ENCODE results near the gene PADI1. TPM values are rescaled to one million over a fixed set of nuclear protein-coding genes. Genes with fewer than 3 reads are reported as not detected.

Gene PADI1
- total RNA-seq, 4 donors from 2014 or later = 0.27 to 2.5 (median 2.3) TPM; not detected in 1

DNA sequence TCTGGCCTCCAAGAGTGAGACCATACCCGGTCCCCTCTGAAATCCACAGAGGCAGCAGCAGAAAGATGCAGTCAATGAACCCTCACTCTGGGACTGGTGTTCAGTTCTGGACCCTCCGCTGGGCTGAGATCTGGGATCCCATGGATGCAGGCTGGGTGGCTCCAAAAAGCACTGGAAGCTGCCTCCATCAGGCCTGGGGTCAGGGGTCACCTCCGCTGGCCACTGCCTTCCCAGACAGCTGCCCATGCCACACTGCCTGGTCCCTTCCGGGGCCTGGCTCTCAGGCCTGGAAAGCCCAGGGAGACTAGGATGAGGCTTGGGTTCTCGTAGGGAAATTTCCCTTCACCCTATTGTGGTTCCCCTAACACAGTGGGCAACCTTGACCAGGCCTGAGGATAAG lies 81.7 kb downstream of the PADI1 start:
- Histone ChIP-seq H3K4me1 (peaks cover 0 to 4% (median 0%) of the 10 kb centered on the region in 3 donors), H3K36me3 (no peaks in the 10 kb centered on the region), H3K4me3 (no peak overlapping the region), H3K9me3 (no peaks in the 10 kb centered on the region), H3K27ac (no peak overlapping the region), H3K27me3 (peaks cover 86% of the 10 kb centered on the region)
- TF ChIP-seq CTCF (IDR thresholded peaks at IDR 0.05) = no peak
- TF ChIP-seq POLR2A (IDR thresholded peaks at IDR 0.05) = no peak
- TF ChIP-seq EP300 (IDR thresholded peaks at IDR 0.05) = no peak
- TF ChIP-seq POLR2AphosphoS5 (IDR thresholded peaks at IDR 0.05) = no peak
- WGBS, 2 donors (ENCODE audit: low coverage in 1 of 2) = 80% methylated on average over 1 of the region's 5 CpGs
- ATAC-seq = no peak

GRCh38 chr1:17287130-17287776 lies 82.3 kb downstream of the PADI1 start:
- Histone ChIP-seq H3K36me3 (no peaks in the 10 kb centered on the region), H3K27me3 (peaks cover 86% of the 10 kb centered on the region), H3K9me3 (no peaks in the 10 kb centered on the region), H3K4me1 (peaks cover 0 to 4% (median 0%) of the 10 kb centered on the region in 3 donors), H3K27ac (no peak overlapping the region), H3K4me3 (no peak overlapping the region)
- ATAC-seq = no peak
- TF ChIP-seq EP300 (IDR thresholded peaks at IDR 0.05) = no peak
- 67 to 95% methylated on average over 1 to 3 of the region's 5 CpGs for WGBS, 2 donors (ENCODE audit: low coverage in 1 of 2)

GRCh38 chr1:17289721-17290120 lies 84.8 kb downstream of the PADI1 start:
- Histone ChIP-seq H3K4me1 (peaks cover 0 to 4% (median 0%) of the 10 kb centered on the region in 3 donors), H3K36me3 (no peaks in the 10 kb centered on the region), H3K27ac (no peak overlapping the region), H3K9me3 (no peaks in the 10 kb centered on the region), H3K27me3 (peaks cover 79% of the 10 kb centered on the region), H3K4me3 (no peak overlapping the region)
- no peak for ATAC-seq
- no peak for TF ChIP-seq EP300 (IDR thresholded peaks at IDR 0.05)
- 20 to 21% methylated on average over 2 of the region's 2 CpGs for WGBS, 2 donors (ENCODE audit: low coverage in 1 of 2)

GRCh38 chr1:17290553-17290952 lies 85.6 kb downstream of the PADI1 start:
- ATAC-seq = no peak
- Histone ChIP-seq H3K9me3 (peaks cover 0 to 4% (median 0%) of the 10 kb centered on the region in 3 donors), H3K27me3 (peaks cover 77% of the 10 kb centered on the region), H3K27ac (no peak overlapping the region), H3K36me3 (no peaks in the 10 kb centered on the region), H3K4me1 (peaks cover 0 to 4% (median 0%) of the 10 kb centered on the region in 3 donors), H3K4me3 (no peak overlapping the region)
- 79 to 89% methylated on average over 3 of the region's 3 CpGs for WGBS, 2 donors (ENCODE audit: low coverage in 1 of 2)
- no peak for TF ChIP-seq POLR2A (IDR thresholded peaks at IDR 0.05)
- TF ChIP-seq CTCF (IDR thresholded peaks at IDR 0.05) = no peak
- TF ChIP-seq EP300 (IDR thresholded peaks at IDR 0.05) = no peak
- no peak for TF ChIP-seq POLR2AphosphoS5 (IDR thresholded peaks at IDR 0.05)

GRCh38 chr1:17292299-17293160 lies 87.6 kb downstream of the PADI1 start:
- H3K9me3 ChIP-seq = peaks cover 0 to 16% (median 0%) of the 10 kb centered on the region in 3 donors
- TF ChIP-seq POLR2AphosphoS5 (IDR thresholded peaks at IDR 0.05) = no peak
- no peak for ATAC-seq
- WGBS, 2 donors (ENCODE audit: low coverage in 1 of 2) = 55 to 61% methylated on average over 6 to 7 of the region's 7 CpGs
- H3K27me3 ChIP-seq = peaks cover 71% of the 10 kb centered on the region
- no peak overlapping the region for H3K27ac ChIP-seq
- H3K4me1 ChIP-seq = peaks cover 0 to 4% (median 0%) of the 10 kb centered on the region in 3 donors
- H3K36me3 ChIP-seq = no peaks in the 10 kb centered on the region
- H3K4me3 ChIP-seq = no peak overlapping the region

DNA sequence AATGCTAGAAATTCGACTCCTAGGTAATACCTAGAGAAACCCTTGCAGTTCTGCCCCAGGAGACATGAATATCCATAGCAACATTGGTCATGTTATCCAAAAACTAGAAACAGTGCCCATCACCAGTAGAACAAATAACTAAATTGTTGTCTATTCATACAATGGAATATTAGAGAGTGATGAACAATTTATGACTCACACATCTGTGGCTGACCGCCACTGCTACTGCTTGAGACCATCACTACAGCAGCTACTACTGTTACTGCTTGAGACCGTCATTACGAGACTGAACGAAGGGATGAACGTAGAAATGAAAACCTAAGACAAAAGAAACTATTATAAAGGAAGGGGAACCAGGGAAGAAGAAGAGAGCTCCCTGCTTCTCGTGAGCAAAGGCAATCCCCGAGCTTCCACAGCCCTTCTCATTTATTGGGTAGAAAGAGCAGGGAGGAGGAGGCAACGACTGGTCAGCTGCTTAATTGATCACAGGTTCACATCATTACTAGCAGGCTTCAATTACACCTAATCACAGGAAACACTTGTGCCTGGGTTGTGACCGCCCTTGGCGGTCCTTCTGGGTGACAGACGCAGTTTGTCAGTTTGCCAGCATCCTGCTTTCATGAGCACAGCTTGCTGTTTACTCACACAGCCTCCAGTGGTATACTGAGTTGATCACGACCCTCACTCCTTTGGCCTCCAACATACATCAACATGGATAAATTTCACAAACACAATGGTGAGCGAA lies 88.9 kb downstream of the PADI1 start:
- no peak for ATAC-seq
- Histone ChIP-seq H3K4me1 (peaks cover 0 to 4% (median 0%) of the 10 kb centered on the region in 3 donors), H3K36me3 (no peaks in the 10 kb centered on the region), H3K27me3 (peaks cover 58% of the 10 kb centered on the region), H3K27ac (no peak overlapping the region), H3K4me3 (no peak overlapping the region), H3K9me3 (peaks cover 0 to 25% (median 0%) of the 10 kb centered on the region in 3 donors)
- WGBS, 2 donors (ENCODE audit: low coverage in 1 of 2) = 49 to 58% methylated on average over 10 to 14 of the region's 14 CpGs
- TF ChIP-seq CTCF (IDR thresholded peaks at IDR 0.05) = no peak
- TF ChIP-seq POLR2A (IDR thresholded peaks at IDR 0.05) = no peak
- no peak for TF ChIP-seq EP300 (IDR thresholded peaks at IDR 0.05)
